ENCODE data around the gene PELI1.

DNA sequence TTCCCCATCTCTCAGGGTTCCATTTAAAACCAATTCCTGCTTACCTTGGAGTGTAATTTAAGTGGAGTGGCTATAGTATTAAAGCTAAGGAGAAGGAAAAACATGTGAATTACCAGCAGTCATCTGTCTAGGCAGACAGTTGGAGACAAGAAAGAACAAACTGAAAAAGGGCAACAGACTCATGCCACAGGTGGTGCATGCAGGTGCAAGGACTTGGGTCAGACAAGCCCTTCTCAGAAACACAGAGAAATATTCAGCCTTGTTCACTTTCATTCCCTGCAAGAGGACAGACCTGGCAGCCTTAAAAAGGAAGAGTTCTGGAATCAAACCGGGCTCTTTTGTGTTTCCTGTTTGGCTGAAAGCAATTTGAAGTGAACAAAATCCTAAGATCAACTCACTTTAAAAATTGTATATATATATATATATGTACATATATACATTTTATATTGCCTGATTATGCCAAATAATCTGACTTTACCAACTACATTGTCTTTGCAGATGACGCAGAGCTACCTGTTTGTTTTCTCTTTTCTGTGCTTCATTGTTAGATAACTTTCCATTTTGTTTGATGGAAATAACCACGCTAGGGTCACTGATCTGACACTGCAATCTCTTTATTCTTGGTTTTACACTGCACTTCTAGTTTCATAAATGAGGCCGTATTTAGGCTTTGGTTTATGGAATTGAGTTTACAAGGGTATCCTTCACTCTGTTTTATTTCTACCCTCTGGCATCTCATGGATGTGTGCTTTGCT, 89.9 kb downstream of the PELI1 start:
- TF ChIP-seq, protein P1, sequence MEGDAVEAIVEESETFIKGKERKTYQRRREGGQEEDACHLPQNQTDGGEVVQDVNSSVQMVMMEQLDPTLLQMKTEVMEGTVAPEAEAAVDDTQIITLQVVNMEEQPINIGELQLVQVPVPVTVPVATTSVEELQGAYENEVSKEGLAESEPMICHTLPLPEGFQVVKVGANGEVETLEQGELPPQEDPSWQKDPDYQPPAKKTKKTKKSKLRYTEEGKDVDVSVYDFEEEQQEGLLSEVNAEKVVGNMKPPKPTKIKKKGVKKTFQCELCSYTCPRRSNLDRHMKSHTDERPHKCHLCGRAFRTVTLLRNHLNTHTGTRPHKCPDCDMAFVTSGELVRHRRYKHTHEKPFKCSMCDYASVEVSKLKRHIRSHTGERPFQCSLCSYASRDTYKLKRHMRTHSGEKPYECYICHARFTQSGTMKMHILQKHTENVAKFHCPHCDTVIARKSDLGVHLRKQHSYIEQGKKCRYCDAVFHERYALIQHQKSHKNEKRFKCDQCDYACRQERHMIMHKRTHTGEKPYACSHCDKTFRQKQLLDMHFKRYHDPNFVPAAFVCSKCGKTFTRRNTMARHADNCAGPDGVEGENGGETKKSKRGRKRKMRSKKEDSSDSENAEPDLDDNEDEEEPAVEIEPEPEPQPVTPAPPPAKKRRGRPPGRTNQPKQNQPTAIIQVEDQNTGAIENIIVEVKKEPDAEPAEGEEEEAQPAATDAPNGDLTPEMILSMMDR (conservative IDR thresholded peaks at IDR 0.05 in 1 of 2, IDR thresholded peaks at IDR 0.05 in 1 of 2; ENCODE audit: extremely low read depth in 1 of 2, insufficient read depth in 1 of 2, low read depth in 1 of 2, low read length in 2 of 2) = no peak
- no peak for TF ChIP-seq EZH2 (IDR thresholded peaks at IDR 0.05; ENCODE audit: borderline replicate concordance, low read length)

Data from mammary epithelial cell (primary cell).